Kidney epithelial cell (primary cell): Measurements from ENCODE around the gene RPS27. TPM values are rescaled to one million over a fixed set of nuclear protein-coding genes. Genes with fewer than 3 reads are reported as not detected.
A peak's percentile ranks its signal among the peaks of the same experiment; 100 is the strongest.

Experiments used
- DNase-seq: peaks from one replicate; pipeline ENCODE4 v3.0.0-alpha.2; 2010; ENCODE audit warnings: low read depth
- H3K27me3 ChIP-seq: 2 replicates; pipeline ENCODE4 v1.6.0; 2011; ENCODE audit warnings: low read length; ENCODE audit not compliant: control insufficient read depth, insufficient read depth
- H3K36me3 ChIP-seq: 2 replicates; pipeline ENCODE4 v1.5.1; 2011; ENCODE audit warnings: low read length; ENCODE audit not compliant: control insufficient read depth, insufficient read depth
- H3K4me3 ChIP-seq: 2 replicates; pipeline ENCODE4 v1.5.1; 2011; ENCODE audit warnings: low read depth, mild to moderate bottlenecking, control low read depth, low read length
- CTCF ChIP-seq: IDR thresholded peaks from 2 replicates; pipeline ENCODE4 v1.5.1; 2011; ENCODE audit warnings: mild to moderate bottlenecking, moderate library complexity, low read length, control low read depth, inconsistent platforms; ENCODE audit not compliant: insufficient read depth, poor library complexity, severe bottlenecking
- total RNA-seq: library from RNA; depleted of rRNA; stranded (reverse); fragments of >200 nt; gene quantifications from 2 replicates; pipeline ENCODE4 v1.2.3, GENCODE V29; 2015

RPS27 gene
- 2,282 and 2,407 TPM in 2 replicates for total RNA-seq

DNA sequence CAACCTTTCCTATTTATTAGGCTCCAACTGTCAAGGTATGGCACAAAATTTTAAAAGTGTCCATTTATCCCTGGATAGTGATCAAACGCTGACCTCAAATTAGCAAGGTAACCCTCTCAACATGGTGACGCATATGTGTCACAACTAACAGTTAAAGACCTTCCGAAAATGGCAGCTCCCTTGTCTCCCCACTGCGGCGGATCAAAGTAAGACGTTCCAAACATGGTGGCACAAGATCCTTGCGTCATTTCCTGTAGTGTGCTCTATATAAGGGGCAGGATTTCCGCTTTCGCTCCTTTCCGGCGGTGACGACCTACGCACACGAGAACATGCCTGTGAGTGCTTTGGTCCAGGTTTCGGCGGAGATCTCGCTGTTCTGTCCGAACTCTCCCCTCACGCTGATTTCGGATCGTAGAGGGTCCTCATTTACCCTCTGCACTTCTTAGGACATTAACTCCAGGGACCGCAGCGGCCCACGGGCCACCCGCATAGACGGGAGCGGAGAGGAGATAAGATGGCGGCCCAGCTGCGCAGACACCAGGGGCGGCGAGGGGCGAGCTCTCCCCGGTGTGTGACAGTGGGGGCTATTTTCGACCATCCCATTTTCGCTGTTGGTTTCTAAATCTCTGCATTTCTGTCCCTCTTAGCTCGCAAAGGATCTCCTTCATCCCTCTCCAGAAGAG is at the start of gene RPS27:
TSS of gene RPS27 (plus strand) at position 295 of the 683 bp plus-strand sequence. CDS start at position 330, 35 bp downstream.
- H3K36me3 ChIP-seq, result peaks cover 2% of the 10 kb centered on the region
- TF ChIP-seq CTCF, result no peak
- DNase-seq, result peak; percentile 95
- H3K27me3 ChIP-seq, result no peaks in the 10 kb centered on the region
- peak within 1 kb of the TSS; percentile 74 for H3K4me3 ChIP-seq

DNA sequence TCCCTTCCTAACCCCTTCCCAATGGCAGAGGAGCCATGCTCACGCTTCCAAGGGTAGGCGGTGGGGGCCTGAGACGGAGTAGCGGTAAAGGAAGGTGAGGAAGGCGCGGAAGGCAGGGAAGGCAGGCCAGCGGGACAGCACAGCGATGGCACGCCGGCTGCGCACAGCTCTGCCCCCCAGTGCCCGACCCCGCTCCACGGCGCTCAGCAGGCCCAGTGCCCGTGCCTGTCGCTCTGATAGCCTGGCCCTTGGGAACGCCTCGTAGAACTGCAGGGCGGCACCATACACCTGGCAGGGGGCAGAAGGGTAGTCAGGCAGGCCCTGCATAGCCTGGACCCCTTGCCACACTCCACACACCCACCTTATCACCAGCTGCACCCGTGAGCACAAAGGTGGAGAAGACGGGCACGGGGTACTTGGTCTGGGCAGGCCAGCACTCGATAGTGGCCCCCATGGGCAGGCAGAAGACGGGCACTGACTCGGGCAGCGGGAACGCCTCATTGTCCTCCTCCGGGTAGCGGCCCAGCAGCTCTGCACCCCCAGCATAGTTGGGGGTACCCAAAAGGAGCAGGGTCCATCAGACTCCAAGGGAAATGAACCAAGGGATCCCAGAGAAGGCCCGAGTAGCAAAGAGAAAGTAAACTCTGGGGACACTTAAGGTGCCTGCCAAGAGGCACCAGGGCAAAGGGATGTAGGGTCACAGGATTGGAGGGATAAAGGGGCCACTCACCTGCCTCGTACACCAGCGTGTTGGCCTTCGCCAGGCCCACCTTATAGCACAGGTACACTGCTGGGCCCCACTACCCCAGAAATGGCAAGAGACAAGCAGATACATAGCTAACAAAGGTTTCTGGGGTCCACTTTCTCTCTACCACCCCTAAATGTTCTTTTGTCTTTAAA is 48.5 kb upstream of the RPS27 start:
- no peaks in the 10 kb centered on the region for H3K27me3 ChIP-seq
- H3K4me3 ChIP-seq, result no peak overlapping the region
- no peak for TF ChIP-seq CTCF
- no peak for DNase-seq
- peaks cover 4% of the 10 kb centered on the region for H3K36me3 ChIP-seq

DNA sequence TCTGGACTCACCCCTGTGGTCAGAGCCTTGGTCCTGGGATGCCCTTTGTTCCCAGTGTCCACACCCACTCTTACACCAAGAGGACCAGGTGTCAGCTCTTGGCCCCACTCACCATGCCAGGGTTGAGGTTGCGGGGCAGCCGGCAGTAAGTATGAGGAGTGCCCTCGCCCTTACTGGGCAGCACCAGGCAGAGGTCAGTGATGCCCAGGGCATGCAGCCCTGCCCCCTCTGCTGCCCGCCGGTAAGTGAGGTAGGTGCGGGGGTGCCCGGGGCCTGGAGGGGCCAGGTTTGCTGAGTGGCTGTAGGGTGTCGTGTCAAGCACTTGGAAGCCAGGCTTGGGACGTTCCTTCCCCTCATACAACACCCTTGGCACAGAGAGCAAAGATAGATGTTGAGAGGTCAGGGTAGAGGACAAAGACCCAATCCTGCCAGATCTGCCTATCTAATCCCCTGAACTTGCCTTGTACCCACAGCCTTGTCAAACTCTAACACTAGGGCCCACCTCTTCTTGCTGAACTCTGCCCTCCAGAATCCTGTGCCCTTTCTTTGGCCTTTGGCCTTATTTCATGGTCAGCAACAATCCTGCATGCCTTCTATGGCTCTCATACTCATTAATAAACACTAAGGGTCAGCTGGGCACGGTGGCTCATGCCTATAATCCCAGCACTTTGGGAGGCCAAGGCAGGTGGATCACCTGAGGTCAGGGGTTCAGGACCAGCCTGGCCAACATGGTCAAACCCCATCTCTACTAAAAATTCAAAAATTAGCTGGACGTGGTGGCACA is 47.6 kb upstream of the RPS27 start:
- H3K4me3 ChIP-seq, result no peak overlapping the region
- TF ChIP-seq CTCF, result no peak
- no peak for DNase-seq
- H3K27me3 ChIP-seq, result no peaks in the 10 kb centered on the region
- H3K36me3 ChIP-seq, result peaks cover 2% of the 10 kb centered on the region

GRCh38 chr1:153944005-153944826 is 46.3 kb upstream of the RPS27 start:
- peaks cover 3% of the 10 kb centered on the region for H3K36me3 ChIP-seq
- TF ChIP-seq CTCF, result no peak
- no peaks in the 10 kb centered on the region for H3K27me3 ChIP-seq

GRCh38 chr1:153944827-153945117 is 45.8 kb upstream of the RPS27 start:
- Histone ChIP-seq H3K27me3 (no peaks in the 10 kb centered on the region), H3K36me3 (peaks cover 3% of the 10 kb centered on the region), H3K4me3 (no peak overlapping the region)
- TF ChIP-seq CTCF, result no peak
- no peak for DNase-seq

More at GRCh38 chr1:153944005-153944826, 46.3 kb upstream of the RPS27 start:
- no peak for DNase-seq
- H3K4me3 ChIP-seq, result no peak overlapping the region
